Measurements from ENCODE around the gene CFAP251.

GRCh38 chr12:121915841-121916321, 2.5 kb upstream of the CFAP251 start:
- TF ChIP-seq POLR2AphosphoS5 (IDR thresholded peaks at IDR 0.05) (no peak), CTCF (IDR thresholded peaks at IDR 0.05) (no peak)

Measured in stomach (tissue), 4 donors.